Amygdala (tissue), 56 donors: ENCODE measurements around the gene BAZ2B.

ENCODE experiments used
- DNase-seq, 56 donors: peaks; one replicate each; lab custom pipeline; 2025; lab: John Stamatoyannopoulos, UW

BAZ2B gene

GRCh38 chr2:159476329-159476728 is 140.0 kb downstream of the BAZ2B start:
- no peak for DNase-seq

- DNase-seq, result no peak
Measured at GRCh38 chr2:159475793-159476192, 140.6 kb downstream of the BAZ2B start.

GRCh38 chr2:159471340-159471739 is 145.0 kb downstream of the BAZ2B start:
- no peak for DNase-seq

GRCh38 chr2:159468257-159468656 is 148.1 kb downstream of the BAZ2B start:
- DNase-seq, result no peak

- no peak for DNase-seq
Measured at GRCh38 chr2:159462961-159463360, 153.4 kb downstream of the BAZ2B start.

- no peak for DNase-seq
Measured at GRCh38 chr2:159462201-159462785, 154.1 kb downstream of the BAZ2B start.

- DNase-seq, result no peak
Measured at GRCh38 chr2:159461076-159461475, 155.3 kb downstream of the BAZ2B start.

- no peak for DNase-seq
Measured at GRCh38 chr2:159460227-159460626, 156.1 kb downstream of the BAZ2B start.

GRCh38 chr2:159459279-159459678 is 157.1 kb downstream of the BAZ2B start:
- no peak for DNase-seq

GRCh38 chr2:159457589-159457988 is 158.8 kb downstream of the BAZ2B start:
- DNase-seq, result no peak

GRCh38 chr2:159456500-159457426 is 159.6 kb downstream of the BAZ2B start:
- no peak for DNase-seq

- no peak for DNase-seq
Measured at GRCh38 chr2:159455330-159455918, 160.9 kb downstream of the BAZ2B start.

GRCh38 chr2:159454185-159454584 is 162.2 kb downstream of the BAZ2B start:
- no peak for DNase-seq

GRCh38 chr2:159450180-159450579 is 166.2 kb downstream of the BAZ2B start:
- DNase-seq, result no peak

- DNase-seq, result no peak
Measured at GRCh38 chr2:159449504-159450124, 166.7 kb downstream of the BAZ2B start.

- no peak for DNase-seq
Measured at GRCh38 chr2:159446817-159447216, 169.5 kb downstream of the BAZ2B start.

GRCh38 chr2:159446201-159446600 is 170.1 kb downstream of the BAZ2B start:
- DNase-seq, result no peak

GRCh38 chr2:159445307-159445706 is 171.0 kb downstream of the BAZ2B start:
- no peak for DNase-seq

- no peak for DNase-seq
Measured at GRCh38 chr2:159444754-159445153, 171.6 kb downstream of the BAZ2B start.

GRCh38 chr2:159442159-159442852 is 174.0 kb downstream of the BAZ2B start:
- DNase-seq, result no peak

GRCh38 chr2:159441182-159441581 is 175.2 kb downstream of the BAZ2B start:
- DNase-seq, result no peak
